ENCODE results near the gene PIEZO2.

GRCh38 chr18:11052800-11053199 lies 96.6 kb downstream of the PIEZO2 start:
- TF ChIP-seq, protein P1, sequence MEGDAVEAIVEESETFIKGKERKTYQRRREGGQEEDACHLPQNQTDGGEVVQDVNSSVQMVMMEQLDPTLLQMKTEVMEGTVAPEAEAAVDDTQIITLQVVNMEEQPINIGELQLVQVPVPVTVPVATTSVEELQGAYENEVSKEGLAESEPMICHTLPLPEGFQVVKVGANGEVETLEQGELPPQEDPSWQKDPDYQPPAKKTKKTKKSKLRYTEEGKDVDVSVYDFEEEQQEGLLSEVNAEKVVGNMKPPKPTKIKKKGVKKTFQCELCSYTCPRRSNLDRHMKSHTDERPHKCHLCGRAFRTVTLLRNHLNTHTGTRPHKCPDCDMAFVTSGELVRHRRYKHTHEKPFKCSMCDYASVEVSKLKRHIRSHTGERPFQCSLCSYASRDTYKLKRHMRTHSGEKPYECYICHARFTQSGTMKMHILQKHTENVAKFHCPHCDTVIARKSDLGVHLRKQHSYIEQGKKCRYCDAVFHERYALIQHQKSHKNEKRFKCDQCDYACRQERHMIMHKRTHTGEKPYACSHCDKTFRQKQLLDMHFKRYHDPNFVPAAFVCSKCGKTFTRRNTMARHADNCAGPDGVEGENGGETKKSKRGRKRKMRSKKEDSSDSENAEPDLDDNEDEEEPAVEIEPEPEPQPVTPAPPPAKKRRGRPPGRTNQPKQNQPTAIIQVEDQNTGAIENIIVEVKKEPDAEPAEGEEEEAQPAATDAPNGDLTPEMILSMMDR (IDR thresholded peaks at IDR 0.05) = no peak
- TF ChIP-seq EZH2phosphoT487 (IDR thresholded peaks at IDR 0.05) (no peak), EZH2 (IDR thresholded peaks at IDR 0.05) (no peak)
